ENCODE measurements around the gene VSTM4.

DNA sequence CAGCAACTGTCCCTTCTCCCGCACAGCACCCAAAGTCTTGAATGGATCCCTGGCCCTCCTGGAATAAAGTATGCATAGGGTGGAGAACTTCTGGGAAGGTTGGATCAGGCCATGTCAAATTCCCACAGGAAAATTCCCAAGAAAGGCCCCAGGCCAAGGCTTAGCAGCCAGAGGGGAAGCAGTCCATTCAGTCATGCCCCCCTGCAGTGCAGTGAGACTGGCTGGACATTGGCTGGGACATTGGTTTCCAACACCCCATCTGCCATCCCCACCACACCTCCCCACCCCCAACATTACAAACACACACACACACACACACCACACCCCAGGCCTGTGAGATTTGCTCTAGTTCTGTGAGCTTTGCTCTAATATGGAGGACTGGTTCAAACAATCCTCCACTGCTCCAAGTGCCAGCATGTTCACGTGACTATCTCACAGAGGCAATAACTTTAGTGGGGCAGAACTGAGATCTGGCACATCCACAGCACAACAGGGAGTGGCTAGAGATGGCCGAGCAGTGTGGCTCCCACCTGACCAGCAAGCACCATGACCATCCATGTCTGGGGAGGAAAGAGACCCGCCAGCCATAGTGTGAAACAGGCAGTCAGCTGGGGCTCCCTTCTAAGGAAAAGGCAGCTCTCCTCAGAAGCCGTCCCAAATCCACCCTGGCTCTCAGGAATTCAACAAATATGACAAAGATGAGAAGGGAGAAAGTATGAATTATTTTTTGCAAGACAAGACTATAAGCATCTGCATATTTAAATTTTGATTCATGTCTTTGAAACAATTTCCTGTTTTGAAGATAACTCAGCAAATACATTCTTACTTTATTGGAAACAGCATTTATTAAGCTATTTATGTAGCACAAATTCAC lies 25.2 kb upstream of the VSTM4 start:
- TF ChIP-seq, protein P1, sequence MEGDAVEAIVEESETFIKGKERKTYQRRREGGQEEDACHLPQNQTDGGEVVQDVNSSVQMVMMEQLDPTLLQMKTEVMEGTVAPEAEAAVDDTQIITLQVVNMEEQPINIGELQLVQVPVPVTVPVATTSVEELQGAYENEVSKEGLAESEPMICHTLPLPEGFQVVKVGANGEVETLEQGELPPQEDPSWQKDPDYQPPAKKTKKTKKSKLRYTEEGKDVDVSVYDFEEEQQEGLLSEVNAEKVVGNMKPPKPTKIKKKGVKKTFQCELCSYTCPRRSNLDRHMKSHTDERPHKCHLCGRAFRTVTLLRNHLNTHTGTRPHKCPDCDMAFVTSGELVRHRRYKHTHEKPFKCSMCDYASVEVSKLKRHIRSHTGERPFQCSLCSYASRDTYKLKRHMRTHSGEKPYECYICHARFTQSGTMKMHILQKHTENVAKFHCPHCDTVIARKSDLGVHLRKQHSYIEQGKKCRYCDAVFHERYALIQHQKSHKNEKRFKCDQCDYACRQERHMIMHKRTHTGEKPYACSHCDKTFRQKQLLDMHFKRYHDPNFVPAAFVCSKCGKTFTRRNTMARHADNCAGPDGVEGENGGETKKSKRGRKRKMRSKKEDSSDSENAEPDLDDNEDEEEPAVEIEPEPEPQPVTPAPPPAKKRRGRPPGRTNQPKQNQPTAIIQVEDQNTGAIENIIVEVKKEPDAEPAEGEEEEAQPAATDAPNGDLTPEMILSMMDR (conservative IDR thresholded peaks at IDR 0.05; ENCODE audit: low read length): no peak
- TF ChIP-seq EZH2phosphoT487 (IDR thresholded peaks at IDR 0.05; ENCODE audit: borderline replicate concordance, low read depth, low read length): no peak
